CD4-positive, alpha-beta T cell treated with Interleukin-2 at 100 ng/mL for 4 hours (primary cell): Measurements from ENCODE around the gene CCDC91.

Experiments
- DNase-seq: peaks from one replicate; pipeline ENCODE4 v3.0.0-alpha.2; 2020; ENCODE audit warnings: low spot score

The CCDC91 gene

DNA sequence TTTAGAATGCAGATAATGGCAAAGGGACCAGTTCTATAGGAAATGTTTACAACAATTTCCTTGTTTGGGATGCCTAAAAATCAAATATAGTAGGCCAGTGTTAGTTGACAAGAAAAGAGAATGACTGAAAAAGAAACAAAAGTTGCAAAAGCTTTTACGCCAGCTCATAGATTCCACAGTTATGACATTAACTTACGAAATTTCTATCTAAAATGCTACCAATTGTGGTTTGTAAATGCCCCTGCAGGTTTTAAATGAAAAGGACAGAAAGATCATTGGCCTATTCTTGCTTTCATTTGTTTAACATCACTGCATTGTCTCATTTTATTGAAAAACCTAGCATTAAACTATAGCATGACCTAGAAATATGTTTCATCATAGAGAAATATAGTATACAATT lies 345.8 kb downstream of the CCDC91 start:
- DNase-seq, result no peak

- no peak for DNase-seq
These were observed 347.2 kb downstream of the CCDC91 start for GRCh38 chr12:28537474-28537873.

GRCh38 chr12:28539691-28540323 lies 349.6 kb downstream of the CCDC91 start:
- no peak for DNase-seq

DNA sequence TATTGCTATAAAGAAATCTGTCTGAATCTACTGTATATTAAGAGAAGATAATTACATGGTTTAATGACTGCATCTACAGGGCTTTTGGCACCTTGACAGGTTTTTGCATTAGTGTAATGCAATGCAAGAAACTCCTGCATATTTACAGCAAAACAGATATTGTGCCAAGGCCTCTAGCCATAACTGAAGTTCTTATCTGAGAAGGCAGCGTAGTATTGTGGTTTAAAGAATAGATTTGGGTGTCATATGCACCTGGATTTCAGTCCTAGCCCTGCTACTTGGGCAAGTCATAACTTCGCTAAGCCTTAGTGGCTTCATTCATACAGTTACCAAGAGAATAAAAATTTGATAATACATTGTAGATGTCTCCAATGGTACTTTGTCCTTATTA lies 350.1 kb downstream of the CCDC91 start:
- DNase-seq, result no peak

- peak; percentile 11 for DNase-seq
These were observed 353.0 kb downstream of the CCDC91 start for GRCh38 chr12:28543021-28543890.

GRCh38 chr12:28550757-28551704 lies 360.8 kb downstream of the CCDC91 start:
- no peak for DNase-seq

GRCh38 chr12:28552251-28552970 lies 362.2 kb downstream of the CCDC91 start:
- no peak for DNase-seq

GRCh38 chr12:28555748-28556147 lies 365.5 kb downstream of the CCDC91 start:
- no peak for DNase-seq

GRCh38 chr12:28558250-28558649 lies 368.0 kb downstream of the CCDC91 start:
- DNase-seq, result no peak

- no peak for DNase-seq
These were observed 373.0 kb downstream of the CCDC91 start for GRCh38 chr12:28563286-28563685.

DNA sequence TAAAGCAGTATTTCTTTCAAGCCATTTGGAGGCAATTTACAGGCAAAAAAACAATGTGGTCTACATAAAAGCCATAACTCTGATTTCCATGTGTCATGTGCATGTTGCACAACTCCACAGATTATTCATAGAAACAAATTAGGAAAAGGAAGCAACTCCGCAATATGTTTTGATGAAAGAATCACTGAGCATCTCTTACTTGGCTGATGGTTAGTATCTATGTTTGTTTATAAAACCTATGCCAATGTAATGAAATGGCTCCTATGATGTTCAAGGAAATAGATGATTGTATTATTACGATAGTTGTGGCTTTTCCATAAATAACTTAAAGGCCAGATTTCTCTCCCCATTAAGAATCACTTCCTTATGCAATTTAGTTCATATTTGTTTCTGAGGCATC lies 373.7 kb downstream of the CCDC91 start:
- no peak for DNase-seq

DNA sequence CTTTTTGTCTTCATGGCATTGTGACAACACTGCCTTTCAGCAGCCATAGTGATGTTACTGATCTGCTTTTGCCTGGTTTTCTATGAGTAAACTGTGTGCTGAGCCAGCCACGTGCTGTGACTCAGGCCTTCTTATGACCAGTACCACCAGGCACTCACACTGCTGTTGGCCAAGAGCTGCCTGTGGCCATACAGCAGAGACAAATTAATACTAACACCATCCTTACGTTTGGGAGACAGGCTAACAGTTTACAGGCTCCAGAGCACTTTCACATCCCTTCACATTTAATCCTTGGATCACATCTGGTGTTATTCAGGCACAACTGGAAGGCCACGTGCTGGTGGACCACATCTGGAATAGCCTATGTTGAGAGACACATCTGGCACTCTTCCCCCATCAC lies 377.9 kb downstream of the CCDC91 start:
- no peak for DNase-seq

DNA sequence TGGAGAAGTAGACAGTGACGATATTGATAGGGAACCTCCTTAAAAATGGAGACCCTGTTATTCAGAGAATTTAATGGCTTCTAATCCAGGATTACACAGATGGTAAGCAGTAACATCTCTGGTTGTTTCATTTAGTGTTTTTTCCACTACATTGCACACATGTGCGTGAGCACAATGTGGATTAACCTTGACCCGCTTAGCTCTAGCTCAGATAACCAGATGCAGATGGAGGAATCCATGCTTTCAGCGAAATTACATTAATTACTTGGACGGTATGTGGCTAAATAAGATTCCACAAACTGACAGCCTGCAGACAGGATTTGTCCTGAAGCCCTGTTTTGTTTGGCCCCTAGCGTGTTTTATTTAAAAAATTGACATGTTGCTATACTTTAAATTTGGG lies 378.4 kb downstream of the CCDC91 start:
- no peak for DNase-seq

DNA sequence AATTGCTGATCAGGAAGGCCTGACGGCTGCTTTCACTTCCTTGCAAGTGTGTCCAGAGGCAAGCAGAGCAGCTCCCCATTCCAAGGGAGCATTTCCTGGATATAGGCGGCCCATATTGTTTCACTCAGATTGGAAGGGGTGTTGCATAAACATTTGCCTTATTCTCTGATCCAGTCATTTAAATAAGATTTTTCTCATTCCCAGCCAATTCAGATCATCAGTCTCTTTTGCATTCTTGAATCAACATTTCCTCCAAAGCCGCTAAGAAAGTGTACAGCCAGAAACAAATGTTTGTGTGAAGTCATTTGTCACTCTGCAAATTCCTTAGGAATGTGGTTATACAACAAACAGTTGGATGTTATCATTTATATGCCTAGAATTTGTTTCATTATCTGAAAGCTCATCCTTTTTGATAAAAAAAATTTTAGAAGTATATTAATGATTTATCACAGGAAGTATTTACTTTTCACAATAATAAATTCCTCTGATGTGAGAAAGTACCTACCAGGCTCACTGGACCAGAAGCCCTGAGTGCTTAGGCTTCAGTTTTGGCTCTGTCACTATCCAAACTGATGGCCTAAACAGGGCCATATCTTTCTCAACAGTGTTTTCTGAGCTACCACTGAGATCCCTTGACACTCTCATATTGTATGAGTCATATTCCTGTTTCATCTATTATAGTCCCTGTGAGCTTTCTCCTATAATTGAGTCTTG lies 379.6 kb downstream of the CCDC91 start:
- no peak for DNase-seq

GRCh38 chr12:28570811-28571210 lies 380.6 kb downstream of the CCDC91 start:
- DNase-seq, result no peak

- DNase-seq, result no peak
These were observed 384.7 kb downstream of the CCDC91 start for GRCh38 chr12:28574746-28575592.

DNA sequence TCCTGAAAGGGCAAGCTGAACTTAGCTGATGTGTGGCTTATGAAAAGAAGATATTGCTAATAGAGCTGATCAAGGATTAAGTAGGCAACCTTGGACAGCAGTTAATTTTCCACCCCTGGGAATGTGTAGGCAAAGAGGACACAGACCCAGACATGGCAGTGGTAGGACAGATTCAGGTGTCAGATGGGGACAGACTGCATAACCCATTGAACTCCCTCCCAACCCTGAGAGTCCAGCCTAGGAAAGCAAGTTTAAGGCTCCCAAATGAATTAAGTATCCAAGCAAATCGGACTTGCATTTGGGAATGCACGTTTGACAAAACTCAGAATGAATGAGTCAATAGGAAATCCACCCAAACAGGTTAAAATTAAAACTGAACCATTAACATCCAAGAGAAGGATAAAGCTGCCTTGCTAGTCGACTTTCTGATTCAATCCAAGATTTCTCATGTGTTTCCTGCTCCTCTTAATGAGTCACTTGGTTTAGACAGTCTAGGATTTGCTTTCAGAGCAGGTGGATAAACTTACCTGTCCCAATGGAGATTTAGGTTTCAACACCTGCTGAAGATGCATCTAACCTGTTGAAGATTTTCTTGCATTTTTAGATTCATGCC lies 385.4 kb downstream of the CCDC91 start:
- no peak for DNase-seq

DNA sequence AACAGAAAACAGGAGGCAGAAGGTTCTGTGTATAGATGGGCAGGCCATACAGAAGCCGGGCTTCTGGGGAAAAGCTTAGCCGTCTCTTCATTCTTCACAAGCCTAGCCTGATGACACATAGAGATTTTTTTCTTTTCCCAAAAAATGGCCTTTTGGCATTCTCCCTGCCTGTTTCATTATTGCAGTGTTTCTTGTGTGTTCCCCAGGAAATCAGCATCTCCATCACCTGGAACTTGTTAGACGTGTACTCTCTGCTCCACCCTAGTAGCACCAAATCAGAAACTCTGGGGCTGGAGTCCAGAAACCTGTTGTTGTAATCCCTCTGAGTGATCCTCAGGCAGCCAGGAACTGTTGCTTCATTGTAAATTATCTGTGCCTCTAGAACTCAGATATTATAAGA lies 388.1 kb downstream of the CCDC91 start:
- no peak for DNase-seq

DNA sequence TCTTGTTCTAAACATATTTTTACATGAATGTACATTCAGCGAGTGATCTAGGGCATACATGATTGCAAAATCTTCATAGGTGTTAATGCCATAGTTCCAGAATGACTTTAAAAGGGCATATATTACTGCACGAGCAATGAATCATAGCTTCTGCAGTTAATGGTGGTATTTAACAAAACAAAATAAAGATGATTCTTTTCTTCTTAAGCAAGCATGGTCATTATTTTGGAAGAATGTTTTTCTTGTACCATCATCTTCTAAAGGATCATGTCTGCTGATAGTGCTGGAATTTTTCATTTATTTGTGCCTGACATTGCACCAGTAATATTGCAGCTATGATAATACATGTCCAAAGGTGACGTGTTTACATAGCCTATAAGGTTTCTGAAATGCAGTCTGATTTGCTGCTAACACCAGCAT lies 388.6 kb downstream of the CCDC91 start:
- DNase-seq, result no peak
